Astrocyte of the spinal cord (primary cell): ENCODE data around the gene ATP1A2.

Experiments
- DNase-seq: peaks from one replicate; pipeline ENCODE4 v3.0.0; 2011; ENCODE audit warnings: low read depth, low spot score
- H3K4me3 ChIP-seq: 2 replicates; pipeline ENCODE4 v1.5.1; 2011; ENCODE audit warnings: low read depth, mild to moderate bottlenecking, low read length, moderate library complexity
- CTCF ChIP-seq: IDR thresholded peaks from 2 replicates; pipeline ENCODE4 v1.5.1; 2012; ENCODE audit warnings: low read depth, mild to moderate bottlenecking, low read length, inconsistent platforms
- in situ Hi-C: cut with HindIII; loops from 2 replicates; pipeline ENCODE4 v1.10.0; 2017; ENCODE audit warnings: low sequenced_read_pairs

ATP1A2 gene

DNA sequence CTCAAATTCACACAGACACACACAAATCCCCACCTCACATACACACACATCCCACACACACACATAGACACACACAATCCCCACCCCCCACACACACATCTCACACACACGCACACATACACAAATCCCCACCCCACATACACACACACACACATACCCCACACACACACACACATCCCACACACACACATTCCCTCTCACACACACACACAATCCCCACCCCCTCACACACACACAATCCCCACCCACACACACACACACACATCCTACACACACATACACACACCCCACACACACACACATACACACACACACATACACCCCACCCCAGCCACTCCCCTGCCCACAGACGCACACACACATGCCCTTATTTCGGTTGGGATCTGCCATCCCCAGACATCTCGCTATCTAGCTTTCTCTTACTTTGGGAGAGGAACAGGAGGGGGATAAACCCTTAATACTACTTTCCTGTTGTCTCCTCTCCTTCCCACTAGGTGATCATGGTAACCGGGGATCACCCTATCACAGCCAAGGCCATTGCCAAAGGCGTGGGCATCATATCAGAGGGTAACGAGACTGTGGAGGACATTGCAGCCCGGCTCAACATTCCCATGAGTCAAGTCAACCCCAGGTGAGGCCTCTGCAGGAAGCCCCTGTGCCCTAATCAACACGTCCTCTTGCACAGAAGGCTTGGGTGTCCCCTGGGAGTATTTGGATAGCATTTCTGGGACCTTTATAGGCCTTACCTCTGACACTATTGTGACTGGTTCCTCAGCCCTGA is 18.6 kb downstream of the ATP1A2 start:
- DNase-seq: no peak
- no peak overlapping the region for H3K4me3 ChIP-seq
- in situ Hi-C loops: no loop called here
- no peak for TF ChIP-seq CTCF

DNA sequence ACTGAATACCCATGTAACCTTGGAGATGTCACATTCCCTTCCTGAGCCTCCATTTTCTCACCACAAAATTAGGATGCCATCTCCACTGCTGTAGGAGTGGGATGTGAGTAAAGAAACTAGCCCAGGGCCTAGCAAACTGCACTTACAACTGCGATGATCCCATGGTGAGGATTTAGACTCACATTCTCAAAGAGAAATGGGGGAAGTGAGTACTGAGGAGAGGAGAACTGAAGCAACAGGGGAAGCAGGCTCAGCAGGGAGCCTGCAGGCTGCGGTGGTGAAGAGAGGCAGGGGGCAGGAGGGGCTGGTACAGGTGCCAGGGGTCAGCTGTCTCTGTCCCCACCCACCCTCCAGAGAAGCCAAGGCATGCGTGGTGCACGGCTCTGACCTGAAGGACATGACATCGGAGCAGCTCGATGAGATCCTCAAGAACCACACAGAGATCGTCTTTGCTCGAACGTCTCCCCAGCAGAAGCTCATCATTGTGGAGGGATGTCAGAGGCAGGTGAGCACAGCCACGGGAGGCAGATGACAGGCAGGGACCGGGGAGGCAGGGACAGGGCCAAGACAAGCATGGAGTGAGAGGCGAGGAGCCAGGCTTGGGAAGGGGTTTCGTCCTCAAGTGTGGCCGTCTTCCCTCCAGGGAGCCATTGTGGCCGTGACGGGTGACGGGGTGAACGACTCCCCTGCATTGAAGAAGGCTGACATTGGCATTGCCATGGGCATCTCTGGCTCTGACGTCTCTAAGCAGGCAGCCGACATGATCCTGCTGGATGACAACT is 19.4 kb downstream of the ATP1A2 start:
- no peak overlapping the region for H3K4me3 ChIP-seq
- no peak for TF ChIP-seq CTCF
- in situ Hi-C loops: no loop called here
- no peak for DNase-seq

GRCh38 chr1:160136121-160136925 is 20.8 kb downstream of the ATP1A2 start:
- no peak overlapping the region for H3K4me3 ChIP-seq
- no peak for TF ChIP-seq CTCF
- DNase-seq: no peak
- in situ Hi-C loops: no loop called here

- H3K4me3 ChIP-seq: no peak overlapping the region
- no peak for TF ChIP-seq CTCF
- in situ Hi-C loops: no loop called here
- no peak for DNase-seq
Observed at GRCh38 chr1:160136926-160137200, 21.3 kb downstream of the ATP1A2 start.

DNA sequence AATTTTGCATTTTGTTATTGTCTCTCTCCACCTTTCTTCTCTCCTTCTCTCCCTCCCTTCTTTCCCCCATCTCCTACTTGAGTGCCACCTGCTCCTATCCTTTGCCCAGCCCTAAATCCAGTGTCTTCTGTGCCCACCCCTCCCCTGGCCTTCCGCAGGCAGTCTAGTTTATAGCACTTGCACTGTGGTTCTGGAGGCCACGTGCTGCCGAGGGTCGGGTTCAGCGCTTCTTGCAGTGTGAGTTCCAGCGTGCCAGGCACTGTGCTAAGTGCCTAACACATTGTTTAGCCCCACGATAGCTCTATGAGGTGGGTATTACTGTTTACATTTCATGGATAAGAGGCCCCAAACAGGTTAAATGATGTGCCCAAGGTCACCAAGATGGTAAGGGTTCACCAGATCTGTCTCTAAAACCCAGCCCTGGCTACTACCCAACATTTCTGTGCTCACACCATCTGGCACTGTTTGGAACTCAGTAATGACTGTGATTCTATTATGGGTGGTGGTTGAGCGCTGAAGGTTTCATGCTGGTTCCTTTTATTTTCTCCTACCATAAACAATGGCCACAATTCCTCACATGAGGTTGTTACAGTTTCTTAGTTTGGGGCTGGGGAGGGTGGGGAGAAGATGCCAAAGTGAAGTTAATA is 21.8 kb downstream of the ATP1A2 start:
- no peak overlapping the region for H3K4me3 ChIP-seq
- in situ Hi-C loops: no loop called here
- TF ChIP-seq CTCF: no peak
- DNase-seq: no peak

GRCh38 chr1:160139840-160140239 is 24.3 kb downstream of the ATP1A2 start:
- DNase-seq: no peak
- in situ Hi-C loops: no loop called here
- H3K4me3 ChIP-seq: no peak overlapping the region
- no peak for TF ChIP-seq CTCF
